AG10803 (cell line): ENCODE results near the gene HUWE1.

ENCODE experiments used
- DNase-seq: peaks from one replicate; pipeline ENCODE4 v3.0.0; 2010; ENCODE audit warnings: low read depth
- H3K4me3 ChIP-seq: 2 replicates; pipeline ENCODE4 v1.5.1; 2011; ENCODE audit warnings: mild to moderate bottlenecking, low read length, control low read depth
- TF ChIP-seq, protein P1 (sequence below): conservative IDR thresholded peaks from 2 replicates; pipeline ENCODE4 v1.5.1; 2011; ENCODE audit warnings: mild to moderate bottlenecking, low read length, control low read depth, inconsistent platforms

HUWE1 gene

DNA sequence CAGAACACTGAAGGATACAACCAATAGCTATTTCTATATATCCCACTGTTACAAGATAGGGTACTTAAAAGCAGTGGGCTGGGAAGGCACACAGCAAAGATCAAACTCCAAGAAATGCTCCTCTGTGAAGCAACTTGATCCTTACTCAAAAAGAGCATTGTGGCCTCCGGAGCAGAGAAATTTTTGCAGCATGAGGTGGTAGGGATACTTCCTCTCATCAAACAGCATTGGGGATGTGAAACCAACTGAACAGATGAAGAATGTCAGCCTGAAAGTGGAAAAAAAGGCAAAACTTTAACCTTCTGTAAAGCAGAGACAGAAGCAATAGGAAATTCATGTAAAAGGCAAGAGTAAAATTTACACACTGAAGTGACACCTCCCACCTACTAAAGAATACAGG is 92.2 kb downstream of the HUWE1 start:
- no peak overlapping the region for H3K4me3 ChIP-seq
- TF ChIP-seq, protein P1, sequence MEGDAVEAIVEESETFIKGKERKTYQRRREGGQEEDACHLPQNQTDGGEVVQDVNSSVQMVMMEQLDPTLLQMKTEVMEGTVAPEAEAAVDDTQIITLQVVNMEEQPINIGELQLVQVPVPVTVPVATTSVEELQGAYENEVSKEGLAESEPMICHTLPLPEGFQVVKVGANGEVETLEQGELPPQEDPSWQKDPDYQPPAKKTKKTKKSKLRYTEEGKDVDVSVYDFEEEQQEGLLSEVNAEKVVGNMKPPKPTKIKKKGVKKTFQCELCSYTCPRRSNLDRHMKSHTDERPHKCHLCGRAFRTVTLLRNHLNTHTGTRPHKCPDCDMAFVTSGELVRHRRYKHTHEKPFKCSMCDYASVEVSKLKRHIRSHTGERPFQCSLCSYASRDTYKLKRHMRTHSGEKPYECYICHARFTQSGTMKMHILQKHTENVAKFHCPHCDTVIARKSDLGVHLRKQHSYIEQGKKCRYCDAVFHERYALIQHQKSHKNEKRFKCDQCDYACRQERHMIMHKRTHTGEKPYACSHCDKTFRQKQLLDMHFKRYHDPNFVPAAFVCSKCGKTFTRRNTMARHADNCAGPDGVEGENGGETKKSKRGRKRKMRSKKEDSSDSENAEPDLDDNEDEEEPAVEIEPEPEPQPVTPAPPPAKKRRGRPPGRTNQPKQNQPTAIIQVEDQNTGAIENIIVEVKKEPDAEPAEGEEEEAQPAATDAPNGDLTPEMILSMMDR: no peak
- DNase-seq: peak; percentile 35

DNA sequence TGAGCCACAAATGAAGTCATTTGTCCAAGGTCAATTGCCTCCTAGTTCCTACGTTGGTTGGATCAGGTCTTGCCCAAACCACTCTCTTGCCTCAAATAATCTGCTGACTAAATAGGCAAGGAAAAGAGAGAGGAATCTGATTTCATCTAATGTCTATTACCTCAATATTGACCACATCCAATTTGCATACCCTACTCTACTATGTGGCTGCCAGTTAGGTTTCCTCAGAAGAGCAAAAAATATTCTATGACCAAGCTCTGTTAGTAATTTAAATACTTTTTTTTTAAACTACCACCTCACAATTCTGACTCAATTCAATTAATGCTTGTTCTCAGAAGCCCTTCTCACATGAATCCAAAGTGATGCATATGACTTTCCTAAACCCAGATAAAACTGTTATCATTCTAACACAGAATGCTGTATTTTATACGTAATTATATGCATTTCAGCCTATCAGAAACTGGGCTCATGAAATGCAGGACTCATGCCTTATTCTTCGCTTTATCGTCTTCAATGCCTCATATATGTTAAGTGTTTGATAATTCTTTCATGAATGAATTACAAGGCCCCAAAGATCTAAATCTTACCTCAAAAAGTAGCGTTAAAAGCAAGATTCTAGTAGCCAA is 98.6 kb downstream of the HUWE1 start:
- H3K4me3 ChIP-seq: no peak overlapping the region
- DNase-seq: no peak
- TF ChIP-seq, protein P1: no peak

- TF ChIP-seq, protein P1: no peak
- H3K4me3 ChIP-seq: no peak overlapping the region
- no peak for DNase-seq
Measured at GRCh38 chrX:53584891-53585290, 101.6 kb downstream of the HUWE1 start.

DNA sequence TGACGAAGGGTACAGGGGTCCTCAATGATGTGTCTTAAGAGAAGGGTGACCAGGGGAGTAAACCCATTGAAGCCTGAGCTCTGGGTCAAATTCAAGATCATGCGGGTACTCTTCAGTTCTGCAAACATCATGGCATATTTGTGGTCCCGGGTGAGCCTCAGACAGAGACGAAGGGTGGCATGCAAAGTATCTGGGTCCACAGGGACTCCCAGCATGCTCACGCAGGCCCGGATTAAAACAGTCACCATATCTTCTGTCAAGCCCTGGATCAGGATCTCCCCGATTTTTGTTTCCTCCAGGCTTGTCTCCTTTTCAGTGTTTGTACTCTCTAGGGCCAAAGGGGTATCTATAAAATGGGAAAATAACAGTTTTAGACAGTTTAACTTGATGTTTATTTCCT is 102.9 kb downstream of the HUWE1 start:
- TF ChIP-seq, protein P1: no peak
- DNase-seq: no peak
- H3K4me3 ChIP-seq: no peak overlapping the region

- TF ChIP-seq, protein P1: no peak
- no peak for DNase-seq
Measured at GRCh38 chrX:53580742-53581504, 105.6 kb downstream of the HUWE1 start.

DNA sequence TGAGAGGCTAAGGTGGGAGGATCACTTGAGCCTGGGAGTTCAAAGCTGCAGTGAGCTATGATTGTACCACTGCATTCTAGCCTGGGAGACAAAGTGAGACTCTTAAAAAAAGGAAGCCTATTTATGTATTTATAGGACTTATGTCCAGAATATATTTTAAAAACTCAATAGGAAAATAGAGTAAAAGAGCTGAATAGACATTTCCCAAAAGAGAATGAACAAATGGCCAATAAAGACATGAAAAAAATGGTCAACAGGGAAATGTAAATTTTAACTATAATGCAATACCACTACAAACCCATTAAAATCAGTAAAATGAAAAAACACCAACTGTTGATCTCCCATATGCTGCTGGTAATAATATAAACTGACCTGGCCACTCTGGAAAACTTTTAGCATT is 115.0 kb downstream of the HUWE1 start:
- DNase-seq: no peak
- H3K4me3 ChIP-seq: no peak overlapping the region
- TF ChIP-seq, protein P1: no peak

More at GRCh38 chrX:53580742-53581504, 105.6 kb downstream of the HUWE1 start:
- H3K4me3 ChIP-seq: no peak overlapping the region

DNA sequence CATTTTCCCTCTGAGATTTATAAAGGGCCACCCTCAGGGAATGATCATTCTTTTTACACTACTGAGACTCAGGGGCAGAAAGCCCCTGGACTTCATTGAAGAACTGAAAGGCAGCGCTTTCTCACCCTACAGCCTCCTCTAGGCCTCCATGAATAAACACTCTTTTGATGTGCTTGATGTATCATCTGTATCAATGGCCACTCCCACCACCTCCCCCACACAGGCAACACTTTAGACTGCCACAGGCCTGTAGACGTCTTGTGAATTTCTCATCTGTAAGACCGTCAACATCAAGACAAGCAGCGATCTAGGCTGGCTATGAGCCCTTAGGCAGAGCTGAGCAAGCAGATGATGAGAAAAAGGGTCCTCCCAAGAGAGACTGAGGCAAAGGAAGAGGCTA is 123.2 kb downstream of the HUWE1 start:
- H3K4me3 ChIP-seq: no peak overlapping the region
- TF ChIP-seq, protein P1: no peak
- DNase-seq: no peak
